ENCODE data around the gene NOTCH2.

DNA sequence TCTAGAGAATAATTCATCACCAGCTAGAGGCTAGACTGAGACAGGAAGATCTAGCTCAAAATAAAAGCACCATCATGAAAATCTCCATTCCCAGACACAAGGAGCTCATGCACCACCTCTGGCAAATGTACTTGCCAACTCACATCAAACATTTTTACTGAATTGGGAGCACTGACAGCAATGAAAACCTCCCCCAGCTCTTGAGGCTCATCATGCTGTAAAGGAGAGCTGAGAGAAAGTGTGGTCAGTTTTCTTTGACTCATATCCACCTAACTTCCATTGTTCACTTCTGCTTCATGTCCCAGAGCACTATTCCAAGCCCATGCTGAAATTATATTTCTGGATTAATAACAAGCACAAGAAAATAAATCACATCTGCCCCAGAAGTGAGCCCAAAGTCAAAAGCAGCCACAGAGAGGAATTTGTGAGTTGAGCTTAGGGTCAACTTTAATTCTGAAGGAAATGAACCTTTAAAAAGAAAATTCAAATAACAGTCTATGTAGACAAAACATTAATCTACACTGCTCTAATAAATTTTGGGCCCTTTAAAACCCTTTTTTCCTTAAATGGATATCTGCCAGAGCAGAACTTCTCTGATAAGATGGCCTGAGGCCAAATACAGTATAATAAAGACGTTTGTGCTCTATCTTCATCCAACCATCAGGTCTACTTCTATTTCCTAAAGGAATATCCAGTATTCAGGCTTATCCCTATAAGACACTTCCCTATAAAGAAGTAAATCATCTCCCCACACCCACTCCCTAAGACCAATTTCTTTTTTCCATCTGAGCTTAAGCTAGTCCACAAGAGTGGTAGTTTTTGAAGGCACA is 87.3 kb downstream of the NOTCH2 start:
- TF ChIP-seq, protein P1, sequence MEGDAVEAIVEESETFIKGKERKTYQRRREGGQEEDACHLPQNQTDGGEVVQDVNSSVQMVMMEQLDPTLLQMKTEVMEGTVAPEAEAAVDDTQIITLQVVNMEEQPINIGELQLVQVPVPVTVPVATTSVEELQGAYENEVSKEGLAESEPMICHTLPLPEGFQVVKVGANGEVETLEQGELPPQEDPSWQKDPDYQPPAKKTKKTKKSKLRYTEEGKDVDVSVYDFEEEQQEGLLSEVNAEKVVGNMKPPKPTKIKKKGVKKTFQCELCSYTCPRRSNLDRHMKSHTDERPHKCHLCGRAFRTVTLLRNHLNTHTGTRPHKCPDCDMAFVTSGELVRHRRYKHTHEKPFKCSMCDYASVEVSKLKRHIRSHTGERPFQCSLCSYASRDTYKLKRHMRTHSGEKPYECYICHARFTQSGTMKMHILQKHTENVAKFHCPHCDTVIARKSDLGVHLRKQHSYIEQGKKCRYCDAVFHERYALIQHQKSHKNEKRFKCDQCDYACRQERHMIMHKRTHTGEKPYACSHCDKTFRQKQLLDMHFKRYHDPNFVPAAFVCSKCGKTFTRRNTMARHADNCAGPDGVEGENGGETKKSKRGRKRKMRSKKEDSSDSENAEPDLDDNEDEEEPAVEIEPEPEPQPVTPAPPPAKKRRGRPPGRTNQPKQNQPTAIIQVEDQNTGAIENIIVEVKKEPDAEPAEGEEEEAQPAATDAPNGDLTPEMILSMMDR (IDR thresholded peaks at IDR 0.05): no peak
- TF ChIP-seq POLR2A (IDR thresholded peaks at IDR 0.05; ENCODE audit: low read depth) (no peak), POLR2AphosphoS5 (IDR thresholded peaks at IDR 0.05) (no peak)

Data from esophagus muscularis mucosa (tissue), 3 donors.